Peyer's patch (tissue), 4 donors: ENCODE data around the gene OR4F6. TPM values are rescaled to one million over a fixed set of nuclear protein-coding genes. Genes with fewer than 3 reads are reported as not detected.

Source experiments
- DNase-seq, 3 donors: peaks; one replicate each; pipeline ENCODE4 v3.0.0-alpha.2; 2017 to 2019
- H3K27ac ChIP-seq, 4 donors: fragments of 200-600 bp; sonication (generic); one replicate each; pipeline ENCODE4 v1.5.1; 2016 to 2019
- H3K27me3 ChIP-seq, 2 donors: fragments of 200-600 bp; sonication (generic); one replicate each; pipeline ENCODE4 v1.5.1; 2019
- H3K36me3 ChIP-seq, 3 donors: fragments of 200-600 bp; sonication (generic); one replicate each; pipeline ENCODE4 v1.5.1; 2016 to 2019
- H3K4me1 ChIP-seq, 4 donors: fragments of 200-600 bp; sonication (generic); one replicate each; pipeline ENCODE4 v1.5.1; 2016 to 2019
- H3K4me3 ChIP-seq, 4 donors: fragments of 200-600 bp; sonication (generic); 1 replicate in 3 of 4; 2 replicates in 1 of 4; pipeline ENCODE4 v1.5.1; 2016 to 2019; ENCODE audit warnings: mild to moderate bottlenecking in 1 of 4
- H3K9me3 ChIP-seq, 4 donors: fragments of 200-600 bp; sonication (generic); one replicate each; pipeline ENCODE4 v1.5.1; 2016 to 2019; ENCODE audit warnings: mild to moderate bottlenecking in 1 of 4
- CTCF ChIP-seq, 6 experiments: fragments of 450-650 bp in 4 of 6; fragments of 200-600 bp in 2 of 6; sonication (generic) in 1 of 6; IDR thresholded peaks; one replicate each; pipeline ENCODE4 v1.5.1; 2017 to 2019; ENCODE audit warnings: antibody characterized with exemption in 6 of 6, mild to moderate bottlenecking in 3 of 6, moderate library complexity in 1 of 6
- POLR2A ChIP-seq, 2 donors: fragments of 450-650 bp; IDR thresholded peaks; one replicate each; pipeline ENCODE4 v1.5.1; 2017; ENCODE audit warnings: antibody characterized with exemption in 2 of 2, mild to moderate bottlenecking in 2 of 2, moderate library complexity in 2 of 2
- total RNA-seq, 4 donors: library from RNA; depleted of rRNA; stranded (reverse); fragments of >200 nt; gene quantifications; one replicate each; pipeline ENCODE4 v1.1.0, GENCODE V29; 2016

The OR4F6 gene
- total RNA-seq, 4 donors from 2014 or later: not detected

GRCh38 chr15:101811902-101812301, 8.6 kb downstream of the OR4F6 start, which contains the start of gene OR4F15:
OR4F15 (plus strand) TSS chr15:101812202; CDS start chr15:101818187, 5,985 bp downstream.
- no peaks in the 10 kb centered on the region for H3K9me3 ChIP-seq
- no peak within 1 kb of the TSS for H3K4me3 ChIP-seq
- TF ChIP-seq CTCF (IDR thresholded peaks at IDR 0.05): no peak
- TF ChIP-seq POLR2A (IDR thresholded peaks at IDR 0.05): no peak
- DNase-seq: no peak
- H3K4me1 ChIP-seq: no peaks in the 10 kb centered on the region
- H3K36me3 ChIP-seq: no peaks in the 10 kb centered on the region
- H3K27me3 ChIP-seq: no peaks in the 10 kb centered on the region
- no peak within 1 kb of the TSS for H3K27ac ChIP-seq

GRCh38 chr15:101813803-101814534, 10.7 kb downstream of the OR4F6 start:
- Histone ChIP-seq H3K27me3 (no peaks in the 10 kb centered on the region), H3K27ac (no peak overlapping the region), H3K4me1 (no peaks in the 10 kb centered on the region), H3K36me3 (no peaks in the 10 kb centered on the region), H3K9me3 (no peaks in the 10 kb centered on the region), H3K4me3 (no peak overlapping the region)
- DNase-seq: no peak
- TF ChIP-seq CTCF (IDR thresholded peaks at IDR 0.05): no peak
- no peak for TF ChIP-seq POLR2A (IDR thresholded peaks at IDR 0.05)

GRCh38 chr15:101820781-101821180, 17.5 kb downstream of the OR4F6 start:
- TF ChIP-seq POLR2A (IDR thresholded peaks at IDR 0.05) (no peak), CTCF (IDR thresholded peaks at IDR 0.05) (no peak)
- H3K36me3 ChIP-seq: no peaks in the 10 kb centered on the region
- H3K9me3 ChIP-seq: no peaks in the 10 kb centered on the region
- no peaks in the 10 kb centered on the region for H3K4me1 ChIP-seq
- H3K27ac ChIP-seq: no peak overlapping the region
- no peak for DNase-seq
- no peak overlapping the region for H3K4me3 ChIP-seq
- no peaks in the 10 kb centered on the region for H3K27me3 ChIP-seq

GRCh38 chr15:101827257-101827656, 23.9 kb downstream of the OR4F6 start:
- Histone ChIP-seq H3K27me3 (no peaks in the 10 kb centered on the region), H3K4me1 (no peaks in the 10 kb centered on the region), H3K36me3 (no peaks in the 10 kb centered on the region), H3K9me3 (peaks cover 0 to under 1% (median 0%) of the 10 kb centered on the region in 4 donors), H3K27ac (no peak overlapping the region), H3K4me3 (no peak overlapping the region)
- TF ChIP-seq CTCF (IDR thresholded peaks at IDR 0.05) (no peak), POLR2A (IDR thresholded peaks at IDR 0.05) (no peak)
- DNase-seq: no peak

GRCh38 chr15:101828774-101829173, 25.5 kb downstream of the OR4F6 start:
- no peak overlapping the region for H3K4me3 ChIP-seq
- no peak for DNase-seq
- no peaks in the 10 kb centered on the region for H3K4me1 ChIP-seq
- no peaks in the 10 kb centered on the region for H3K36me3 ChIP-seq
- TF ChIP-seq POLR2A (IDR thresholded peaks at IDR 0.05): no peak
- TF ChIP-seq CTCF (IDR thresholded peaks at IDR 0.05): no peak
- no peaks in the 10 kb centered on the region for H3K27me3 ChIP-seq
- H3K9me3 ChIP-seq: peaks cover 0 to 5% (median 0%) of the 10 kb centered on the region in 4 donors
- H3K27ac ChIP-seq: no peak overlapping the region
